Gastrocnemius medialis (tissue), 4 donors: ENCODE results near the gene PROM2.

Experiments
- CTCF ChIP-seq, 5 experiments: fragments of 450-650 bp in 3 of 5; fragments of 200-600 bp in 2 of 5; sonication (generic) in 2 of 5; IDR thresholded peaks in 4 of 5; conservative IDR thresholded peaks in 1 of 5; 1 replicate in 4 of 5; 2 replicates in 1 of 5; pipeline ENCODE4 v1.5.1; 2016 to 2019; ENCODE audit warnings: antibody characterized with exemption in 5 of 5, mild to moderate bottlenecking in 3 of 5, moderate library complexity in 3 of 5
- POLR2A ChIP-seq, 2 donors: fragments of 450-650 bp; IDR thresholded peaks; one replicate each; pipeline ENCODE4 v1.6.1; 2017; ENCODE audit warnings: antibody characterized with exemption in 2 of 2, mild to moderate bottlenecking in 2 of 2, moderate library complexity in 2 of 2

GRCh38 chr2:95231723-95232122 lies 42.5 kb upstream of the PROM2 start:
- TF ChIP-seq CTCF (IDR thresholded peaks at IDR 0.05 in 4 of 5, conservative IDR thresholded peaks at IDR 0.05 in 1 of 5) (peak in 1 of 5 experiments; percentile 16), POLR2A (IDR thresholded peaks at IDR 0.05) (no peak)
